H1 (cell line): ENCODE results near the gene UBAC1. TPM values are rescaled to one million over a fixed set of nuclear protein-coding genes. Genes with fewer than 3 reads are reported as not detected.

Experiments used
- CTCF ChIA-PET: fragments of 300-600 bp; sonication (Branson Sonifier 250); formaldehyde crosslinking; loops from one replicate; lab custom pipeline; 2021; ENCODE audit not compliant: partially characterized antibody; lab: Charles Lee
- POLR2A ChIA-PET: fragments of 300-600 bp; sonication (Branson Sonifier 250); formaldehyde crosslinking; loops from one replicate; lab custom pipeline; 2021; ENCODE audit warnings: inconsistent platforms; ENCODE audit not compliant: partially characterized antibody; lab: Charles Lee
- DNase-seq, 2 experiments: peaks; one replicate each; pipeline versions ENCODE4 v3.0.0 to v3.0.0-alpha.2; 2010 to 2022; ENCODE audit warnings: low spot score in 2 of 2, low read depth in 1 of 2, mixed read lengths in 1 of 2
- FAIRE-seq: peaks from 2 replicates; lab custom pipeline; 2011; peaks lifted over from hg19 to GRCh38; lab: Jason Lieb, UNC
- H2AFZ ChIP-seq: 2 replicates; pipeline ENCODE4 v1.8.1; 2012; ENCODE audit warnings: low read length, inconsistent platforms
- H2AK5ac ChIP-seq: 2 replicates; pipeline ENCODE4 v1.6.1; 2013; ENCODE audit warnings: low read depth, low read length
- H2BK120ac ChIP-seq: replicated peaks from 2 replicates; pipeline ENCODE3; 2013; ENCODE audit warnings: low read depth, low read length, inconsistent platforms
- H2BK12ac ChIP-seq: 2 replicates; pipeline ENCODE4 v1.6.1; 2013; ENCODE audit warnings: low read depth, low read length
- H2BK15ac ChIP-seq: 2 replicates; pipeline ENCODE4 v1.6.1; 2013; ENCODE audit warnings: low read length
- H2BK20ac ChIP-seq: 2 replicates; pipeline ENCODE4 v1.6.1; 2013; ENCODE audit warnings: low read length
- H2BK5ac ChIP-seq: 2 replicates; pipeline ENCODE4 v1.6.1; 2013; ENCODE audit warnings: low read depth, low read length
- H3K14ac ChIP-seq: 2 replicates; pipeline ENCODE4 v1.6.1; 2013; ENCODE audit warnings: inconsistent platforms; ENCODE audit not compliant: insufficient read length
- H3K18ac ChIP-seq: 2 replicates; pipeline ENCODE4 v1.6.1; 2013; ENCODE audit warnings: low read length; ENCODE audit errors: extremely low read depth
- H3K23ac ChIP-seq: 2 replicates; pipeline ENCODE4 v1.6.1; 2013; ENCODE audit warnings: inconsistent platforms; ENCODE audit not compliant: insufficient read length
- H3K23me2 ChIP-seq: 2 replicates; pipeline ENCODE4 v1.6.1; 2013; ENCODE audit warnings: low read depth, low read length
- H3K27ac ChIP-seq: 2 replicates; pipeline ENCODE4 v1.6.1; 2011; ENCODE audit warnings: low read depth, low read length, inconsistent platforms
- H3K27me3 ChIP-seq, 4 experiments: replicated peaks in 1 of 4; 1 replicate in 1 of 4; 2 replicates in 3 of 4; pipeline versions ENCODE4 v1.6.1 to v1.8.1; 2011 to 2013; ENCODE audit warnings: low read length in 3 of 4, mild to moderate bottlenecking in 3 of 4, inconsistent platforms in 2 of 4, mixed read lengths in 2 of 4, moderate library complexity in 1 of 4; ENCODE audit not compliant: control insufficient read depth in 3 of 4, insufficient read depth in 3 of 4; ENCODE audit errors: extremely low read depth in 1 of 4
- H3K36me3 ChIP-seq, 4 experiments: 2 replicates each; pipeline versions ENCODE4 v1.6.1 to v1.8.1; 2011 to 2013; ENCODE audit warnings: mild to moderate bottlenecking in 4 of 4, low read length in 3 of 4, moderate library complexity in 2 of 4, control low read depth in 1 of 4, inconsistent platforms in 1 of 4; ENCODE audit not compliant: insufficient read depth in 4 of 4, control insufficient read depth in 2 of 4
- H3K4ac ChIP-seq: replicated peaks from 2 replicates; pipeline ENCODE3; 2013; ENCODE audit warnings: low read length, low read depth, mixed read lengths, inconsistent platforms; ENCODE audit not compliant: insufficient read length
- H3K4me1 ChIP-seq, 4 experiments: replicated peaks in 1 of 4; 1 replicate in 1 of 4; 2 replicates in 3 of 4; pipeline versions ENCODE4 v1.6.1 to v1.8.1; 2011 to 2013; ENCODE audit warnings: low read length in 3 of 4, inconsistent platforms in 2 of 4, mixed read lengths in 1 of 4; ENCODE audit not compliant: insufficient read depth in 4 of 4, control insufficient read depth in 3 of 4
- H3K4me2 ChIP-seq, 2 experiments: 2 replicates each; pipeline versions ENCODE4 v1.6.1 to v1.8.1; 2011 to 2013; ENCODE audit warnings: low read depth in 2 of 2, low read length in 2 of 2, control low read depth in 1 of 2, inconsistent platforms in 1 of 2, mild to moderate bottlenecking in 1 of 2; ENCODE audit not compliant: insufficient read depth in 1 of 2
- H3K4me3 ChIP-seq, 4 experiments: fragments of 200-600, 300-600 bp in 1 of 4; sonication (generic), shearing (Covaris generic), sonication (Bioruptor Twin) in 1 of 4; 2 replicates each; pipeline versions ENCODE4 v1.5.1 to v1.8.1; 2011 to 2016; ENCODE audit warnings: low read length in 4 of 4, low read depth in 3 of 4, control low read depth in 2 of 4, inconsistent platforms in 2 of 4, mild to moderate bottlenecking in 2 of 4, mixed read lengths in 1 of 4, moderate library complexity in 1 of 4; ENCODE audit not compliant: insufficient read depth in 2 of 4; ENCODE audit errors: extremely low read depth in 1 of 4
- H3K56ac ChIP-seq: replicated peaks from 2 replicates; pipeline ENCODE3; 2013; ENCODE audit warnings: low read depth, mild to moderate bottlenecking, mixed read lengths, low read length, inconsistent platforms; ENCODE audit not compliant: insufficient read length
- H3K79me1 ChIP-seq: 2 replicates; pipeline ENCODE4 v1.6.1; 2013; ENCODE audit warnings: low read depth, low read length, control low read depth
- H3K79me2 ChIP-seq, 2 experiments: 2 replicates each; pipeline versions ENCODE4 v1.6.1 to v1.8.1; 2012 to 2013; ENCODE audit warnings: low read length in 2 of 2, mild to moderate bottlenecking in 2 of 2, inconsistent platforms in 1 of 2; ENCODE audit not compliant: insufficient read depth in 2 of 2, control insufficient read depth in 1 of 2
- H3K9ac ChIP-seq, 4 experiments: replicated peaks in 1 of 4; 1 replicate in 1 of 4; 2 replicates in 3 of 4; pipeline versions ENCODE4 v1.6.1 to v1.8.1; 2011 to 2013; ENCODE audit warnings: low read depth in 3 of 4, low read length in 3 of 4, control low read depth in 2 of 4, mild to moderate bottlenecking in 2 of 4, moderate library complexity in 2 of 4, inconsistent platforms in 1 of 4; ENCODE audit errors: extremely low read depth in 1 of 4
- H3K9me3 ChIP-seq, 2 experiments: 2 replicates each; pipeline versions ENCODE4 v1.6.1 to v1.8.1; 2012 to 2013; ENCODE audit warnings: mild to moderate bottlenecking in 2 of 2, moderate library complexity in 2 of 2, control low read depth in 1 of 2, inconsistent platforms in 1 of 2, low read depth in 1 of 2, low read length in 1 of 2, mixed read lengths in 1 of 2; ENCODE audit not compliant: insufficient read depth in 2 of 2
- H4K20me1 ChIP-seq, 2 experiments: replicated peaks in 1 of 2; 2 replicates each; pipeline versions ENCODE3 to v1.8.1; 2011 to 2013; ENCODE audit warnings: inconsistent platforms in 2 of 2, low read length in 2 of 2, mild to moderate bottlenecking in 1 of 2; ENCODE audit not compliant: insufficient read depth in 2 of 2, control insufficient read depth in 1 of 2
- H4K5ac ChIP-seq: 2 replicates; pipeline ENCODE4 v1.6.1; 2013; ENCODE audit warnings: low read length, low read depth, mixed read lengths, inconsistent platforms; ENCODE audit not compliant: insufficient read length
- H4K8ac ChIP-seq: 2 replicates; pipeline ENCODE4 v1.8.0; 2013; ENCODE audit warnings: mild to moderate bottlenecking, moderate library complexity, low read length, inconsistent platforms; ENCODE audit not compliant: insufficient read depth; ENCODE audit errors: extremely low read depth
- H4K91ac ChIP-seq: replicated peaks from 2 replicates; pipeline ENCODE3; 2013; ENCODE audit warnings: low read length, mixed read lengths, inconsistent platforms; ENCODE audit not compliant: insufficient read length
- ASH2L ChIP-seq: fragments of 200-600, 300-600 bp; sonication (generic); IDR thresholded peaks from one replicate; pipeline ENCODE4 v1.7.1; 2017; ENCODE audit warnings: low read length
- ATF2 ChIP-seq: IDR thresholded peaks from 2 replicates; pipeline ENCODE4 v1.6.1; 2012; ENCODE audit warnings: low read length, inconsistent platforms
- GABPA ChIP-seq: IDR thresholded peaks from 2 replicates; pipeline ENCODE4 v1.6.1; 2011; ENCODE audit warnings: mild to moderate bottlenecking, low read length, moderate library complexity, borderline replicate concordance; ENCODE audit not compliant: insufficient read depth
- NANOG ChIP-seq: IDR thresholded peaks from 2 replicates; pipeline ENCODE4 v1.6.1; 2011; ENCODE audit warnings: low read length, low read depth, mild to moderate bottlenecking, inconsistent platforms; ENCODE audit not compliant: insufficient read depth, poor library complexity, severe bottlenecking
- POLR2AphosphoS5 ChIP-seq: IDR thresholded peaks from 2 replicates; pipeline ENCODE4 v1.6.1; 2011; ENCODE audit warnings: low read depth, low read length
- POU5F1 ChIP-seq: IDR thresholded peaks from 2 replicates; pipeline ENCODE4 v1.6.1; 2011; ENCODE audit warnings: low read depth, mild to moderate bottlenecking, low read length, moderate library complexity
- SIN3A ChIP-seq, 2 experiments: IDR thresholded peaks in 1 of 2; conservative IDR thresholded peaks in 1 of 2; 2 replicates each; pipeline ENCODE4 v1.6.1; 2011 to 2012; ENCODE audit warnings: low read length in 2 of 2, improper control_type of control experiment in 1 of 2, low read depth in 1 of 2, mild to moderate bottlenecking in 1 of 2
- SIX5 ChIP-seq: IDR thresholded peaks from 2 replicates; pipeline ENCODE4 v1.6.1; 2011; ENCODE audit warnings: mild to moderate bottlenecking, low read depth, low read length
- TAF1 ChIP-seq: IDR thresholded peaks from 2 replicates; pipeline ENCODE4 v1.6.1; 2011; ENCODE audit warnings: mild to moderate bottlenecking, low read depth, low read length
- ZNF274 ChIP-seq: IDR thresholded peaks from 2 replicates; pipeline ENCODE4 v1.7.0; 2012; ENCODE audit warnings: low read length, borderline replicate concordance; ENCODE audit errors: extremely low read depth
- WGBS, 2 experiments: shearing (Covaris generic) in 1 of 2; methylation state at CpG; one replicate each; pipeline versions ENCODE4 v1.1.6 to v1.1.7; 2013 to 2015; ENCODE audit warnings: low lambda C conversion rate in 2 of 2, mixed read lengths in 2 of 2, inconsistent platforms in 1 of 2, low coverage in 1 of 2, missing lambda C conversion rate in 1 of 2; ENCODE audit not compliant: insufficient replicate concordance in 2 of 2, insufficient coverage in 1 of 2, insufficient read length in 1 of 2; ENCODE audit errors: extremely low coverage in 1 of 2, missing lambda C conversion rate in 1 of 2; 5-methylcytosine and 5-hydroxymethylcytosine counted together
- polyA plus RNA-seq, 7 experiments: library from polyadenylated mRNA; depleted of rRNA in 3 of 7; stranded (reverse) in 5 of 7; unstranded in 2 of 7; fragments of >200 nt in 5 of 7; fragments of 200-250 nt in 2 of 7; gene quantifications; 1 replicate in 5 of 7; 2 replicates in 1 of 7; 4 replicates in 1 of 7; pipeline versions ENCODE4 v1.2.1 to v1.2.3, GENCODE V29; 2011 to 2013; ENCODE audit warnings: missing spikeins in 2 of 7, mixed read lengths in 2 of 7
- total RNA-seq: library from RNA; stranded (reverse); fragmentation: NEBNext Ultra II Directional; extraction: Animal tissue kit (Norgen Biotek cat#: 25700); gene quantifications from 2 replicates; pipeline ENCODE4 v1.2.1, GENCODE V29; 2021

The UBAC1 gene
- total and polyA plus RNA-seq, 2 of the 8 experiments (the other 6 are each of a cell fraction or from before 2014, with no cell fraction given), result 59.3 to 85.2 TPM

GRCh38 chr9:135984072-135984710, 23.0 kb upstream of the UBAC1 start:
- no peak overlapping the region for H3K27ac ChIP-seq
- CTCF ChIA-PET, result interaction anchor here (0.6 to 2.9 kb wide), 3 partner anchors 10 to 37 kb away, joined by 3 to 17 read pairs (median 7); no protein-coding TSS in a partner anchor

More at GRCh38 chr9:135984072-135984710, 23.0 kb upstream of the UBAC1 start:
- Histone ChIP-seq H3K9me3 (no peaks in the 10 kb centered on the region), H2BK20ac (no peak overlapping the region), H3K56ac (no peak overlapping the region), H3K79me2 (no peaks in the 10 kb centered on the region), H3K4me2 (no peak overlapping the region), H3K79me1 (no peaks in the 10 kb centered on the region), H3K4me1 (peaks cover 0 to 3% (median 0%) of the 10 kb centered on the region in 4 experiments; a peak in 1 of 7 replicates), H3K27me3 (no peaks in the 10 kb centered on the region), H4K91ac (no peak overlapping the region), H2AK5ac (no peak overlapping the region), H2BK15ac (no peak overlapping the region), H4K5ac (no peak overlapping the region), H3K23me2 (no peaks in the 10 kb centered on the region), H4K8ac (peak overlapping the region; percentile 74; the same call in 1 of the 2 replicates), H2AFZ (no peak overlapping the region), H3K23ac (no peak overlapping the region), H3K18ac (no peak overlapping the region), H2BK5ac (no peak overlapping the region), H3K4me3 (no peak overlapping the region), H2BK12ac (no peak overlapping the region), H2BK120ac (no peak overlapping the region), H3K36me3 (no peaks in the 10 kb centered on the region), H3K9ac (no peak overlapping the region), H3K14ac (no peak overlapping the region), H4K20me1 (no peaks in the 10 kb centered on the region), H3K4ac (no peak overlapping the region)
- no peak for TF ChIP-seq SIN3A (conservative IDR thresholded peaks at IDR 0.05 in 1 of 2, IDR thresholded peaks at IDR 0.05 in 1 of 2; ENCODE audit: low read depth in 1 of 2, low read length in 2 of 2)
- no peak for TF ChIP-seq POLR2AphosphoS5
- no peak for TF ChIP-seq NANOG
- TF ChIP-seq SIX5, result no peak
- no peak for TF ChIP-seq GABPA
- no peak for TF ChIP-seq POU5F1
- no peak for TF ChIP-seq ZNF274
- TF ChIP-seq TAF1, result no peak
- no peak for TF ChIP-seq ATF2
- TF ChIP-seq ASH2L, result no peak
- DNase-seq (no peak), FAIRE-seq (no peak)
- WGBS, 2 experiments, result 94% methylated on average over 22 of the region's 22 CpGs; no CpG with 5 or more reads in 1 of the 2 experiments
- POLR2A ChIA-PET, result no interaction called here
